ENCODE measurements around the gene DVL2.

DNA sequence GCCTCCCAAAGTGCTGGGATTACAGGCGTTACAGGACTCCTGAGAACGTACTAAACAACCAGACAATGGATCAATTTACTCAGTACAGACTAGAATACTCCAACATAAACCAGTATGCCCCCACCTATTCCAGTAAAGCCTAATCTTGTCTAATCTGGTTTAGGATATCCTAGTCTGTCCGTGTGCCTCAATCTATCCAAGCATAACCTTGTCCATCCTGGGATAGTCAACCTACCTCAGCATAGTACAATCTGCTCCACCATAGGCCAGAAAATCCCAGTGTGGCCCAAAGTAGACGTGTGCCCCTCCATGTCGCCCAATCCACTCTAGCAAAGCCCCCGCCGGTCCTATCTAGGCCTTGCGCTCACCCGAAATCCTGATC lies 625 bp downstream of the DVL2 start:
- TF ChIP-seq, protein P1, sequence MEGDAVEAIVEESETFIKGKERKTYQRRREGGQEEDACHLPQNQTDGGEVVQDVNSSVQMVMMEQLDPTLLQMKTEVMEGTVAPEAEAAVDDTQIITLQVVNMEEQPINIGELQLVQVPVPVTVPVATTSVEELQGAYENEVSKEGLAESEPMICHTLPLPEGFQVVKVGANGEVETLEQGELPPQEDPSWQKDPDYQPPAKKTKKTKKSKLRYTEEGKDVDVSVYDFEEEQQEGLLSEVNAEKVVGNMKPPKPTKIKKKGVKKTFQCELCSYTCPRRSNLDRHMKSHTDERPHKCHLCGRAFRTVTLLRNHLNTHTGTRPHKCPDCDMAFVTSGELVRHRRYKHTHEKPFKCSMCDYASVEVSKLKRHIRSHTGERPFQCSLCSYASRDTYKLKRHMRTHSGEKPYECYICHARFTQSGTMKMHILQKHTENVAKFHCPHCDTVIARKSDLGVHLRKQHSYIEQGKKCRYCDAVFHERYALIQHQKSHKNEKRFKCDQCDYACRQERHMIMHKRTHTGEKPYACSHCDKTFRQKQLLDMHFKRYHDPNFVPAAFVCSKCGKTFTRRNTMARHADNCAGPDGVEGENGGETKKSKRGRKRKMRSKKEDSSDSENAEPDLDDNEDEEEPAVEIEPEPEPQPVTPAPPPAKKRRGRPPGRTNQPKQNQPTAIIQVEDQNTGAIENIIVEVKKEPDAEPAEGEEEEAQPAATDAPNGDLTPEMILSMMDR (IDR thresholded peaks at IDR 0.05), result no peak
- TF ChIP-seq POLR2A (IDR thresholded peaks at IDR 0.05) (no peak), EP300 (IDR thresholded peaks at IDR 0.05) (no peak)

Data from ovary (tissue), 3 donors.